Stimulated activated CD4-positive, alpha-beta T cell treated with anti-CD3 and anti-CD28 coated beads, Interleukin-2, amount 100 ng/mL, for 4 hours (primary cell): Measurements from ENCODE around the gene PRDX5.

Experiments
- DNase-seq: peaks from one replicate; pipeline ENCODE4 v3.0.0-alpha.2; 2020; ENCODE audit warnings: low read depth

The PRDX5 gene

GRCh38 chr11:64362339-64362738, 44.4 kb downstream of the PRDX5 start:
- no peak for DNase-seq

DNA sequence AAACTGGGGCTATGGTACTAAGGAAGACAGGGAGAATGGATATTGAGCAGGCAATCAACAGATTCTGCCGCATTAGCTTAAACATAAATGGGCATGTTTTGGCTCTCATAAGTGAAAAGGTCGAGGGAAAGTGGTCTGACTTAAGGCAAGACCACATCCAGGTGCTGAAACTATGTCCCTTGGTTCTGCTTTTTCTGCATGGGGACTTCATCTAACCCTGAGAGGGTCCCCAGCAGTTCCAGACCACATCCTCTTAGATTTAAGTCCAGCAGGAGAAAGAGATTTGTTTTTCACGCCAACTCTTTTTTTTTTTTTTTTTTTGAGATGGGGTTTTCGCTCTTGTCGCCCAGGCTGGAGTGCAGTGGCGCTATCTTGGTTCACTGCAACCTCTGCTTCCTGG, 46.5 kb downstream of the PRDX5 start:
- no peak for DNase-seq

- DNase-seq: no peak
Observed at GRCh38 chr11:64364911-64365310, 47.0 kb downstream of the PRDX5 start.

GRCh38 chr11:64366751-64367150, 48.8 kb downstream of the PRDX5 start:
- no peak for DNase-seq

DNA sequence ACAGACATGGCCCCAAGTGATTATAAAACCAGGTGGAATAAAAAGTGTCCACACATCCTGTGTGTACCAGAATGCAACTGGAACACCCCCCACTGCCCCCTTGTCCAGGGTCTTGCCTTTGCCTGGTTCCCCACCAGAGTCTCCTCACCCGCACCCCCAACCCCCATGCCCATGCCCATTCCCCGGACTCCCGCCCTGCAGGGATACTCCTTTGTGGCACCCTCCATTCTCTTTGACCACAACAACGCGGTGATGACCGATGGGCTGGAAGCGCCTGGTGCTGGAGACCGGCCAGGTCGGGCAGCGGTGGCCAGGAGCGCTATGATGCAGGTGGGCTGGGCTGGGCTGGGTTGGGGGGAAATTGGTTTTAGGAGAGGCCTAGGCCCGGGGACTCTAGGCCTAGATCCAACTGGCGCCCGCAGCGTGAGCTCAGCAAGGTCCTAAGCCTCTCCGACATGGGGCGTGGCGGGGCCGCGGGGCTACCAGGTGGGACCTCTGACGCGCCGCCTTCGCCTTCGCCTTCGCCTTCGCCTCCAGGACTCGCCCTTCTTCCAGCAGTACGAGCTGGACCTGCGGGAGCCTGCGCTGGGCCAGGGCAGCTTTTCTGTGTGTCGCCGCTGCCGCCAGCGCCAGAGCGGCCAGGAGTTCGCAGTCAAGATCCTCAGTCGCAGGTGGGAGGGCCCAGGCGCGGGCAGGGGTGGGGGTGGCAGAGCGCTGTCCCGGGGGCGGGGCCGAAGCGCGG, 50.2 kb downstream of the PRDX5 start:
- no peak for DNase-seq

GRCh38 chr11:64368673-64369074, 50.8 kb downstream of the PRDX5 start:
- no peak for DNase-seq

- DNase-seq: no peak
Observed at GRCh38 chr11:64369440-64370421, 51.8 kb downstream of the PRDX5 start.

GRCh38 chr11:64371201-64371600, 53.3 kb downstream of the PRDX5 start:
- no peak for DNase-seq
